Tibial nerve (tissue), 4 donors: ENCODE results near the gene ERFE.

Experiments
- EP300 ChIP-seq, 2 donors: sonication (generic); formaldehyde crosslinking; IDR thresholded peaks; one replicate each; pipeline ENCODE4 v1.6.1; 2017; ENCODE audit warnings: antibody characterized with exemption in 2 of 2, mild to moderate bottlenecking in 1 of 2
- TF ChIP-seq, protein P1 (sequence below), 5 experiments: fragments of 200-600 bp in 3 of 5; fragments of 450-650 bp in 2 of 5; sonication (generic) in 3 of 5; IDR thresholded peaks; one replicate each; pipeline ENCODE4 v1.5.1; 2016 to 2019; ENCODE audit warnings: antibody characterized with exemption in 5 of 5, mild to moderate bottlenecking in 3 of 5, moderate library complexity in 2 of 5

DNA sequence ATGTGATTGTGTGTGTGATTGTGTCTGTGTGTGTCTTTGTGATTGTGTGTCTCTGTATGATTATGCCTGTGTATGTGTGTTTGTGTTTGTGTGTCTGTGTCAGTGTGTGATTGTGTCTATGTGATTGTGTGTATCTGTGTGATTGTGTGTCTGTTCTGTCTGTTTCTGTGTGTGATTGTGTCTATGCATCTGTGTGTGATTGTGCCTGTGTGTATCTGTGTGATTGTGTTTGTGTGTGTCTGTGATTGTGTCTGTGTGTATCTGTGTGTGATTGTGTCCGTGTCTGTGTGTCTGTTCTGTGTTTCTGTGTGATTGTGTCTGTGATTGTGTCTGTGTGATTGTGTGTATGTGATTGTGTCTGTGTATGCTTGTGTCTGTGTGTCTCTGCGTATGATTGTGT, 32.4 kb upstream of the ERFE start:
- TF ChIP-seq, protein P1, sequence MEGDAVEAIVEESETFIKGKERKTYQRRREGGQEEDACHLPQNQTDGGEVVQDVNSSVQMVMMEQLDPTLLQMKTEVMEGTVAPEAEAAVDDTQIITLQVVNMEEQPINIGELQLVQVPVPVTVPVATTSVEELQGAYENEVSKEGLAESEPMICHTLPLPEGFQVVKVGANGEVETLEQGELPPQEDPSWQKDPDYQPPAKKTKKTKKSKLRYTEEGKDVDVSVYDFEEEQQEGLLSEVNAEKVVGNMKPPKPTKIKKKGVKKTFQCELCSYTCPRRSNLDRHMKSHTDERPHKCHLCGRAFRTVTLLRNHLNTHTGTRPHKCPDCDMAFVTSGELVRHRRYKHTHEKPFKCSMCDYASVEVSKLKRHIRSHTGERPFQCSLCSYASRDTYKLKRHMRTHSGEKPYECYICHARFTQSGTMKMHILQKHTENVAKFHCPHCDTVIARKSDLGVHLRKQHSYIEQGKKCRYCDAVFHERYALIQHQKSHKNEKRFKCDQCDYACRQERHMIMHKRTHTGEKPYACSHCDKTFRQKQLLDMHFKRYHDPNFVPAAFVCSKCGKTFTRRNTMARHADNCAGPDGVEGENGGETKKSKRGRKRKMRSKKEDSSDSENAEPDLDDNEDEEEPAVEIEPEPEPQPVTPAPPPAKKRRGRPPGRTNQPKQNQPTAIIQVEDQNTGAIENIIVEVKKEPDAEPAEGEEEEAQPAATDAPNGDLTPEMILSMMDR (IDR thresholded peaks at IDR 0.05) = no peak
- no peak for TF ChIP-seq EP300 (IDR thresholded peaks at IDR 0.05)
